Measurements from ENCODE around the gene CLEC19A. TPM values are rescaled to one million over a fixed set of nuclear protein-coding genes. Genes with fewer than 3 reads are reported as not detected.

The CLEC19A gene
- total and polyA plus RNA-seq, 2 experiments from 2014 or later: not detected

DNA sequence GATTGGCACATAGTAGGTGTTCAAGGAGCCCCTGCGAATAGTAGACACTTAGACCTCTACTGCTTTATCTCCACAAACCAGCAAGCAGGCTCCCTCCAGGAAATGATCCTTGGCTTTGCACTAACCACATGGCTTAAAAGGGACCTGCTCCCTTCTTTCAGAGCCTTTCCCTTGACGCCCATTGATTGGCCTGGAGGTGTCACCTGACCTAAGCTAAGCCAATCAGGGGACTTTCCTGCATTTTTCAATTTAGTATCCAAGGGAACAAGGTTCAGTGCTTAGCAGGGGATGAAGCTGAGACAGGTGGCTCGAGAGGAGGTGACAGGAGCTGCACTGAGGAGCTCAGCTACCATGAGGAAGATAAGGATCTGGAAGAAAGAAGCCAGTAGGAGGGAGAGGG, 52.8 kb downstream of the CLEC19A start:
- Mint-ChIP-seq H3K27me3 (ENCODE audit: insufficient read depth, low read depth, poor library complexity) (no peaks in the 10 kb centered on the region), H3K4me1 (no peaks in the 10 kb centered on the region), H3K27ac (no peak overlapping the region), H3K4me3 (no peak overlapping the region), H3K36me3 (ENCODE audit: low read depth) (0 out of 3 replicates have a peak, but pooled peaks cover 3% of the 10 kb centered on the region), H3K9me3 (peaks cover 4% of the 10 kb centered on the region; the same call in 1 of the 3 replicates)
- Histone ChIP-seq H3K9me2 (ENCODE audit: insufficient read depth) (0 out of 2 replicates have a peak, but pooled peaks cover 4% of the 10 kb centered on the region), H3K4me2 (no peak overlapping the region), H3K27ac (ENCODE audit: low read depth) (no peak overlapping the region), H3K79me2 (replicated peaks; ENCODE audit: insufficient read depth) (no peaks in the 10 kb centered on the region), H3F3A (replicated peaks; ENCODE audit: low read depth) (no peaks in the 10 kb centered on the region), H2AFZ (no peak overlapping the region; the same call in 1 of the 2 replicates), H3K4me3 (no peak overlapping the region), H3K4me1 (ENCODE audit: insufficient read depth) (no peaks in the 10 kb centered on the region), H3K27me3 (ENCODE audit: insufficient read depth) (no peaks in the 10 kb centered on the region), H3K36me3 (ENCODE audit: insufficient read depth) (no peaks in the 10 kb centered on the region; the same call in 1 of the 2 replicates), H4K20me1 (replicated peaks; ENCODE audit: insufficient read depth) (no peaks in the 10 kb centered on the region)
- no peak for ATAC-seq
- no peak for DNase-seq (ENCODE audit: low spot score)
- TF ChIP-seq, protein P1, sequence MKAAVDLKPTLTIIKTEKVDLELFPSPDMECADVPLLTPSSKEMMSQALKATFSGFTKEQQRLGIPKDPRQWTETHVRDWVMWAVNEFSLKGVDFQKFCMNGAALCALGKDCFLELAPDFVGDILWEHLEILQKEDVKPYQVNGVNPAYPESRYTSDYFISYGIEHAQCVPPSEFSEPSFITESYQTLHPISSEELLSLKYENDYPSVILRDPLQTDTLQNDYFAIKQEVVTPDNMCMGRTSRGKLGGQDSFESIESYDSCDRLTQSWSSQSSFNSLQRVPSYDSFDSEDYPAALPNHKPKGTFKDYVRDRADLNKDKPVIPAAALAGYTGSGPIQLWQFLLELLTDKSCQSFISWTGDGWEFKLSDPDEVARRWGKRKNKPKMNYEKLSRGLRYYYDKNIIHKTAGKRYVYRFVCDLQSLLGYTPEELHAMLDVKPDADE (IDR thresholded peaks at IDR 0.05): no peak
- no peak for TF ChIP-seq ZNF114 (CRISPR knock-in tag; IDR thresholded peaks at IDR 0.05)
- TF ChIP-seq ZNF331 (CRISPR knock-in tag; IDR thresholded peaks at IDR 0.05; ENCODE audit: low read depth): no peak
- no peak for TF ChIP-seq JUNB (IDR thresholded peaks at IDR 0.05; ENCODE audit: unreplicated experiment)
- no peak for TF ChIP-seq CREB1 (CRISPR knock-in tag; IDR thresholded peaks at IDR 0.05; ENCODE audit: low read depth)
- no peak for TF ChIP-seq REST (IDR thresholded peaks at IDR 0.05; ENCODE audit: unreplicated experiment)
- TF ChIP-seq POLR2AphosphoS5 (IDR thresholded peaks at IDR 0.05; ENCODE audit: low read depth): no peak
- TF ChIP-seq, protein P2, sequence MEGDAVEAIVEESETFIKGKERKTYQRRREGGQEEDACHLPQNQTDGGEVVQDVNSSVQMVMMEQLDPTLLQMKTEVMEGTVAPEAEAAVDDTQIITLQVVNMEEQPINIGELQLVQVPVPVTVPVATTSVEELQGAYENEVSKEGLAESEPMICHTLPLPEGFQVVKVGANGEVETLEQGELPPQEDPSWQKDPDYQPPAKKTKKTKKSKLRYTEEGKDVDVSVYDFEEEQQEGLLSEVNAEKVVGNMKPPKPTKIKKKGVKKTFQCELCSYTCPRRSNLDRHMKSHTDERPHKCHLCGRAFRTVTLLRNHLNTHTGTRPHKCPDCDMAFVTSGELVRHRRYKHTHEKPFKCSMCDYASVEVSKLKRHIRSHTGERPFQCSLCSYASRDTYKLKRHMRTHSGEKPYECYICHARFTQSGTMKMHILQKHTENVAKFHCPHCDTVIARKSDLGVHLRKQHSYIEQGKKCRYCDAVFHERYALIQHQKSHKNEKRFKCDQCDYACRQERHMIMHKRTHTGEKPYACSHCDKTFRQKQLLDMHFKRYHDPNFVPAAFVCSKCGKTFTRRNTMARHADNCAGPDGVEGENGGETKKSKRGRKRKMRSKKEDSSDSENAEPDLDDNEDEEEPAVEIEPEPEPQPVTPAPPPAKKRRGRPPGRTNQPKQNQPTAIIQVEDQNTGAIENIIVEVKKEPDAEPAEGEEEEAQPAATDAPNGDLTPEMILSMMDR (conservative IDR thresholded peaks at IDR 0.05; ENCODE audit: low read depth in 2 of 2): no peak
- TF ChIP-seq EZH2phosphoT487 (IDR thresholded peaks at IDR 0.05; ENCODE audit: unreplicated experiment): no peak
- no peak for TF ChIP-seq NANOG (IDR thresholded peaks at IDR 0.05; ENCODE audit: borderline replicate concordance)
- TF ChIP-seq EZH2 (IDR thresholded peaks at IDR 0.05; ENCODE audit: low read depth, unreplicated experiment): no peak
- TF ChIP-seq ZNF462 (CRISPR knock-in tag; IDR thresholded peaks at IDR 0.05): no peak
- TF ChIP-seq STAT1 (IDR thresholded peaks at IDR 0.05; ENCODE audit: unreplicated experiment): no peak
